CD8-positive, alpha-beta memory T cell (primary cell): ENCODE data around the gene TMPRSS5. TPM values are rescaled to one million over a fixed set of nuclear protein-coding genes. Genes with fewer than 3 reads are reported as not detected.
A peak's percentile ranks its signal among the peaks of the same experiment; 100 is the strongest.

Source experiments
- CTCF ChIA-PET: fragments of 350-600 bp; sonication (Branson Sonifier 250); formaldehyde crosslinking; loops from one replicate; lab custom pipeline; 2021; ENCODE audit warnings: antibody characterized with exemption; lab: Charles Lee
- POLR2A ChIA-PET: fragments of 350-600 bp; sonication (Branson Sonifier 250); formaldehyde crosslinking; loops from one replicate; lab custom pipeline; 2021; ENCODE audit warnings: antibody characterized with exemption; lab: Charles Lee
- DNase-seq, 5 donors: peaks; one replicate each; pipeline versions ENCODE4 v3.0.0 to v3.0.0-alpha.2; 2020 to 2022; ENCODE audit warnings: mixed read lengths in 1 of 5
- H3K27ac ChIP-seq: one replicate; pipeline ENCODE4 v1.7.0; 2013; ENCODE audit warnings: low read depth, mild to moderate bottlenecking, low read length, moderate library complexity
- H3K27me3 ChIP-seq: 2 replicates; pipeline ENCODE4 v1.7.0; 2013; ENCODE audit warnings: low read length, mild to moderate bottlenecking; ENCODE audit not compliant: insufficient read depth, poor library complexity, severe bottlenecking
- H3K36me3 ChIP-seq: 2 replicates; pipeline ENCODE4 v1.7.0; 2013; ENCODE audit warnings: mild to moderate bottlenecking, low read length, moderate library complexity; ENCODE audit not compliant: insufficient read depth
- H3K4me1 ChIP-seq: 2 replicates; pipeline ENCODE4 v1.7.0; 2013; ENCODE audit warnings: mild to moderate bottlenecking, low read length, moderate library complexity; ENCODE audit not compliant: insufficient read depth
- H3K4me3 ChIP-seq: 2 replicates; pipeline ENCODE4 v1.7.0; 2013; ENCODE audit warnings: mild to moderate bottlenecking, low read length
- H3K9me3 ChIP-seq: 2 replicates; pipeline ENCODE4 v1.7.0; 2013; ENCODE audit warnings: mild to moderate bottlenecking, low read length
- H3K27ac Mint-ChIP-seq, 8 donors: one replicate each; pipeline ENCODE4 v1.8.0; 2020 to 2021; ENCODE audit warnings: mixed read lengths in 8 of 8, mild to moderate bottlenecking in 6 of 8, inconsistent platforms in 3 of 8, moderate library complexity in 3 of 8
- H3K27me3 Mint-ChIP-seq, 2 donors: one replicate each; pipeline ENCODE4 v1.8.0; 2020 to 2021; ENCODE audit warnings: mixed read lengths in 2 of 2, mild to moderate bottlenecking in 1 of 2, moderate library complexity in 1 of 2
- H3K36me3 Mint-ChIP-seq, 3 donors: one replicate each; pipeline ENCODE4 v1.8.0; 2020 to 2021; ENCODE audit warnings: mixed read lengths in 3 of 3, inconsistent platforms in 1 of 3, mild to moderate bottlenecking in 1 of 3
- H3K4me1 Mint-ChIP-seq, 3 donors: one replicate each; pipeline ENCODE4 v1.8.0; 2020 to 2021; ENCODE audit warnings: mixed read lengths in 3 of 3, inconsistent platforms in 1 of 3, mild to moderate bottlenecking in 1 of 3
- H3K4me3 Mint-ChIP-seq, 7 donors: one replicate each; pipeline ENCODE4 v1.8.0; 2020 to 2021; ENCODE audit warnings: mixed read lengths in 7 of 7, mild to moderate bottlenecking in 6 of 7, moderate library complexity in 4 of 7, inconsistent platforms in 2 of 7
- H3K9me3 Mint-ChIP-seq, 5 donors: one replicate each; pipeline ENCODE4 v1.8.0; 2020 to 2022; ENCODE audit warnings: mixed read lengths in 5 of 5, mild to moderate bottlenecking in 3 of 5, moderate library complexity in 2 of 5, inconsistent platforms in 1 of 5
- polyA plus RNA-seq: library from polyadenylated mRNA; unstranded; fragments of 300-500 nt; fragmentation: Illumina TruSeq; gene quantifications from one replicate; pipeline ENCODE4 v1.2.3, GENCODE V29; 2021
- total RNA-seq, 2 experiments: library from RNA; stranded (reverse); gene quantifications; one replicate each; pipeline ENCODE4 v1.2.3, GENCODE V29; 2021

TMPRSS5 gene
- total and polyA plus RNA-seq, 3 experiments from 2014 or later, result 0.26 to 0.40 TPM; not detected in 1

DNA sequence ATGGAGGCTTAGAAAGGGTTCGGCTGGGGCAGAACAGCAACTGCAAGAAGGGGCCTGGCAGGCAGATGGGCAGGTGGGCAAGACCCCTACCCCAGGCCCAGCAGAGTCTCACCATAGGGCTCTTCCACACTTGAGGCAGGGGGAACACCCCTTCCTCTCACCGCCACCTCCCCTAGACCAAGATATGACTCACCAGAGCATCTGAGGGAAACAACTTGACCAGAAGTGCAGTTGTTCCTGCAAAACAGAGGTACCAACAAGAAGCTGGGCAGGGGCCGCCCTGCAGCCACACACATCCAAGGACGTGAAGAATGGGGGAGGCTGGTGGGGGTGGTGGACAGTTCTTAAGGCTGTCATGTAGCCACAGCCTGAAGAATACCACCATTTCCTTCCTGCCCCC, 10.9 kb downstream of the TMPRSS5 start:
- H3K36me3 ChIP-seq, result no peaks in the 10 kb centered on the region
- no peaks in the 10 kb centered on the region for H3K9me3 Mint-ChIP-seq
- POLR2A ChIA-PET, result no interaction called here
- H3K4me3 ChIP-seq, result no peak overlapping the region
- H3K36me3 Mint-ChIP-seq, result no peaks in the 10 kb centered on the region
- H3K4me1 Mint-ChIP-seq, result no peaks in the 10 kb centered on the region
- peaks cover 0 to 3% of the 10 kb centered on the region in 2 donors for H3K27me3 Mint-ChIP-seq
- no peak overlapping the region for H3K27ac Mint-ChIP-seq
- CTCF ChIA-PET, result no interaction called here
- no peaks in the 10 kb centered on the region for H3K27me3 ChIP-seq
- H3K4me1 ChIP-seq, result no peaks in the 10 kb centered on the region
- no peaks in the 10 kb centered on the region for H3K9me3 ChIP-seq
- no peak for DNase-seq
- H3K4me3 Mint-ChIP-seq, result no peak overlapping the region
- no peak overlapping the region for H3K27ac ChIP-seq

- no peak for DNase-seq
- H3K4me3 ChIP-seq, result no peak overlapping the region
- no peak overlapping the region for H3K27ac ChIP-seq
- Mint-ChIP-seq H3K4me3 (no peak overlapping the region), H3K36me3 (no peaks in the 10 kb centered on the region), H3K9me3 (no peaks in the 10 kb centered on the region), H3K4me1 (no peaks in the 10 kb centered on the region), H3K27me3 (peaks cover 0 to 3% of the 10 kb centered on the region in 2 donors), H3K27ac (no peak overlapping the region)
- H3K27me3 ChIP-seq, result no peaks in the 10 kb centered on the region
- no peaks in the 10 kb centered on the region for H3K9me3 ChIP-seq
- no peaks in the 10 kb centered on the region for H3K36me3 ChIP-seq
- no peaks in the 10 kb centered on the region for H3K4me1 ChIP-seq
- ChIA-PET POLR2A (no interaction called here), CTCF (interaction anchor here (2.0 kb wide), 1 partner anchor 11 kb away, joined by 4 read pairs; the partner anchor contains the start of gene TMPRSS5)
Measured at GRCh38 chr11:113694390-113694789, 11.7 kb downstream of the TMPRSS5 start.

DNA sequence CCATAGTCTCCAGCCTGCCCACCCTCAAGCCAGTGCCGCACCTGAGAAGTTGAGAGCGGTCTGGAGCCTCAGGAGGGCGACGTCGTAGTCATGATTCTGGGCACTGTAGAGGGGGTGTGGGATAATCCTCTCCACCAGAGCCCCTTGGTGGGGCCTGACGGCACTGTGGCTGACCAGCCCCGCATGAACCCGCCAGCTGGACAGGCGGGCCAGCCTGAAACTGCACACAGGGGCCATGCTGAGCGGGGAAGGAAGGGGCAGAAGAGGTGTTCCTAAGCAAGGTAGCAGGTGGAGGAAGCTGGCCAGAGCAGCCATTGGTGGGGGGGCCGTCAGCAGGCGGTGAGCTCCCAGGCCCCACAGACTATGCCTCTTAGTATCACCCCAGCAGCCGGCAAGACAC, 13.1 kb downstream of the TMPRSS5 start:
- Mint-ChIP-seq H3K4me3 (no peak overlapping the region), H3K4me1 (no peaks in the 10 kb centered on the region), H3K36me3 (no peaks in the 10 kb centered on the region), H3K9me3 (no peaks in the 10 kb centered on the region), H3K27me3 (peaks cover 0 to 2% of the 10 kb centered on the region in 2 donors), H3K27ac (no peak overlapping the region)
- no peak for DNase-seq
- POLR2A ChIA-PET, result no interaction called here
- Histone ChIP-seq H3K4me3 (no peak overlapping the region), H3K27me3 (no peaks in the 10 kb centered on the region), H3K36me3 (no peaks in the 10 kb centered on the region), H3K4me1 (no peaks in the 10 kb centered on the region), H3K27ac (no peak overlapping the region), H3K9me3 (no peaks in the 10 kb centered on the region)
- CTCF ChIA-PET, result interaction anchor here (1.0 to 2.0 kb wide), 2 partner anchors 10 to 13 kb away, joined by 3 to 4 read pairs; partner anchors contain the start of gene TMPRSS5

- H3K36me3 Mint-ChIP-seq, result no peaks in the 10 kb centered on the region
- no peaks in the 10 kb centered on the region for H3K9me3 Mint-ChIP-seq
- H3K27ac ChIP-seq, result peak overlapping the region; percentile 31
- H3K4me1 Mint-ChIP-seq, result no peaks in the 10 kb centered on the region
- ChIA-PET CTCF (no interaction called here), POLR2A (no interaction called here)
- H3K27me3 ChIP-seq, result no peaks in the 10 kb centered on the region
- no peak overlapping the region for H3K27ac Mint-ChIP-seq
- H3K27me3 Mint-ChIP-seq, result peaks cover 0 to 2% of the 10 kb centered on the region in 2 donors
- no peak for DNase-seq
- no peaks in the 10 kb centered on the region for H3K4me1 ChIP-seq
- H3K4me3 Mint-ChIP-seq, result no peak overlapping the region
- H3K36me3 ChIP-seq, result no peaks in the 10 kb centered on the region
- H3K9me3 ChIP-seq, result no peaks in the 10 kb centered on the region
- H3K4me3 ChIP-seq, result no peak overlapping the region
Measured at GRCh38 chr11:113690619-113691569, 15.2 kb downstream of the TMPRSS5 start.

GRCh38 chr11:113689768-113690618, 16.1 kb downstream of the TMPRSS5 start:
- Histone ChIP-seq H3K9me3 (no peaks in the 10 kb centered on the region), H3K27me3 (no peaks in the 10 kb centered on the region), H3K4me1 (no peaks in the 10 kb centered on the region), H3K4me3 (no peak overlapping the region), H3K36me3 (no peaks in the 10 kb centered on the region), H3K27ac (peak overlapping the region; percentile 31)
- ChIA-PET POLR2A (no interaction called here), CTCF (no interaction called here)
- Mint-ChIP-seq H3K27ac (no peak overlapping the region), H3K4me3 (no peak overlapping the region), H3K36me3 (no peaks in the 10 kb centered on the region), H3K27me3 (peaks cover 0 to under 1% of the 10 kb centered on the region in 2 donors), H3K4me1 (no peaks in the 10 kb centered on the region), H3K9me3 (no peaks in the 10 kb centered on the region)
- no peak for DNase-seq

- no peak overlapping the region for H3K4me3 Mint-ChIP-seq
- Histone ChIP-seq H3K4me3 (no peak overlapping the region), H3K9me3 (no peaks in the 10 kb centered on the region), H3K4me1 (no peaks in the 10 kb centered on the region), H3K36me3 (no peaks in the 10 kb centered on the region), H3K27ac (no peak overlapping the region), H3K27me3 (no peaks in the 10 kb centered on the region)
- POLR2A ChIA-PET, result no interaction called here
- CTCF ChIA-PET, result no interaction called here
- peaks cover 0 to 2% of the 10 kb centered on the region in 2 donors for H3K27me3 Mint-ChIP-seq
- no peak for DNase-seq
- H3K27ac Mint-ChIP-seq, result no peak overlapping the region
- H3K36me3 Mint-ChIP-seq, result no peaks in the 10 kb centered on the region
- no peaks in the 10 kb centered on the region for H3K9me3 Mint-ChIP-seq
- no peaks in the 10 kb centered on the region for H3K4me1 Mint-ChIP-seq
Measured at GRCh38 chr11:113685654-113686359, 20.3 kb downstream of the TMPRSS5 start.

GRCh38 chr11:113684496-113684895, 21.6 kb downstream of the TMPRSS5 start:
- ChIA-PET CTCF (no interaction called here), POLR2A (no interaction called here)
- Mint-ChIP-seq H3K27ac (no peak overlapping the region), H3K9me3 (no peaks in the 10 kb centered on the region), H3K27me3 (peaks cover 0 to 6% of the 10 kb centered on the region in 2 donors), H3K4me3 (no peak overlapping the region), H3K36me3 (no peaks in the 10 kb centered on the region), H3K4me1 (no peaks in the 10 kb centered on the region)
- Histone ChIP-seq H3K27ac (no peak overlapping the region), H3K27me3 (no peaks in the 10 kb centered on the region), H3K4me3 (no peak overlapping the region), H3K4me1 (no peaks in the 10 kb centered on the region), H3K36me3 (no peaks in the 10 kb centered on the region), H3K9me3 (no peaks in the 10 kb centered on the region)
- no peak for DNase-seq
